Mesothelial cell of epicardium (in vitro differentiated cells): ENCODE data around the gene C6orf62. TPM values are rescaled to one million over a fixed set of nuclear protein-coding genes. Genes with fewer than 3 reads are reported as not detected.
"Not testable (repeated sequence)": the region's sequence is repeated elsewhere in the genome, so short reads cannot be mapped to it uniquely, and the experiment has no call there.

Experiments used
- DNase-seq, 2 experiments: peaks; one replicate each; pipeline ENCODE4 v3.0.0; 2021; ENCODE audit warnings: low spot score in 2 of 2; ENCODE audit not compliant: unreplicated experiment in 2 of 2
- H3K27ac Mint-ChIP-seq: 2 replicates; pipeline ENCODE4 v1.8.0; 2021; ENCODE audit warnings: mixed read lengths
- H3K27me3 Mint-ChIP-seq: 2 replicates; pipeline ENCODE4 v1.8.0; 2021; ENCODE audit warnings: low read depth, mixed read lengths
- H3K36me3 Mint-ChIP-seq: 2 replicates; pipeline ENCODE4 v1.8.0; 2021; ENCODE audit warnings: mixed read lengths
- H3K4me1 Mint-ChIP-seq: 2 replicates; pipeline ENCODE4 v1.8.0; 2021; ENCODE audit warnings: mixed read lengths
- H3K4me3 Mint-ChIP-seq: 2 replicates; pipeline ENCODE4 v1.8.0; 2021; ENCODE audit warnings: mild to moderate bottlenecking, moderate library complexity, mixed read lengths
- H3K9me3 Mint-ChIP-seq: 2 replicates; pipeline ENCODE4 v1.8.0; 2021; ENCODE audit warnings: mixed read lengths
- total RNA-seq: library from RNA; stranded (reverse); gene quantifications from 3 replicates; pipeline ENCODE4 v1.2.1, GENCODE V29; 2021
- TF ChIP-seq, protein P1 (sequence below): fragments of 200-600 bp; sonication (generic); IDR thresholded peaks from one replicate; pipeline ENCODE4 v1.5.0; 2021; ENCODE audit warnings: antibody characterized with exemption; ENCODE audit not compliant: unreplicated experiment

Gene C6orf62
- total RNA-seq, 1 donor from 2014 or later: 61.9 TPM

GRCh38 chr6:24753545-24753944, 34.6 kb upstream of the C6orf62 start:
- no peaks in the 10 kb centered on the region for H3K36me3 Mint-ChIP-seq
- no peak for DNase-seq
- no peaks in the 10 kb centered on the region for H3K4me1 Mint-ChIP-seq
- H3K9me3 Mint-ChIP-seq: peaks cover 12% of the 10 kb centered on the region
- TF ChIP-seq, protein P1, sequence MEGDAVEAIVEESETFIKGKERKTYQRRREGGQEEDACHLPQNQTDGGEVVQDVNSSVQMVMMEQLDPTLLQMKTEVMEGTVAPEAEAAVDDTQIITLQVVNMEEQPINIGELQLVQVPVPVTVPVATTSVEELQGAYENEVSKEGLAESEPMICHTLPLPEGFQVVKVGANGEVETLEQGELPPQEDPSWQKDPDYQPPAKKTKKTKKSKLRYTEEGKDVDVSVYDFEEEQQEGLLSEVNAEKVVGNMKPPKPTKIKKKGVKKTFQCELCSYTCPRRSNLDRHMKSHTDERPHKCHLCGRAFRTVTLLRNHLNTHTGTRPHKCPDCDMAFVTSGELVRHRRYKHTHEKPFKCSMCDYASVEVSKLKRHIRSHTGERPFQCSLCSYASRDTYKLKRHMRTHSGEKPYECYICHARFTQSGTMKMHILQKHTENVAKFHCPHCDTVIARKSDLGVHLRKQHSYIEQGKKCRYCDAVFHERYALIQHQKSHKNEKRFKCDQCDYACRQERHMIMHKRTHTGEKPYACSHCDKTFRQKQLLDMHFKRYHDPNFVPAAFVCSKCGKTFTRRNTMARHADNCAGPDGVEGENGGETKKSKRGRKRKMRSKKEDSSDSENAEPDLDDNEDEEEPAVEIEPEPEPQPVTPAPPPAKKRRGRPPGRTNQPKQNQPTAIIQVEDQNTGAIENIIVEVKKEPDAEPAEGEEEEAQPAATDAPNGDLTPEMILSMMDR: no peak
- H3K27ac Mint-ChIP-seq: no peak overlapping the region
- H3K27me3 Mint-ChIP-seq: no peaks in the 10 kb centered on the region
- H3K4me3 Mint-ChIP-seq: no peak overlapping the region

DNA sequence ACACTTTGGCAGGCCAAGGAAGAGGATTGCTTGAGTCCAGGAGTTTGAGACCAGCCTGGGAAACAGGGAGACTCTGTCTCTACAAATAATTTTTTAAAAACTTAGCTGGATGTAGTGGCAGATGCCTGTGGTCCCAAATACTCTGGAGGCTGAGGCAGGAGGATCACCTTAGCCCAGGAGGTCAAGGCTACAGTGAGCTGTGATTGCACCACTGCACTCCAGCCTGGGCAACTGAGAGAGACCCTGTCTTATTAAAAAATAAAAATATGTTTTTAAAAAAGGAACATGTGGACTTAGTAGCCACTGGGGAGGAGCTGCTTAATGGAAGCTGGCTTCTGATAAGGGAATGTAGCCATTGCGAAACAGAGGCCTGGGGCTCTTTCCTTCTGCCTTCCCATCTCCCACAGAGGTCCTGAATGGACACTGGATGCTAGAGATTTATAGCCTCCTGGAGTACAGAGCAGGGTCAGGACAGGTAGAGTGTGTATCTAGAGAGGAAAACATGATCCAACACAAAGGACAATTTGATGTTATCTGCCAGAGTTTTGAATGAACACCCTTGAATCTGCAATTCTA, 34.1 kb upstream of the C6orf62 start:
- Mint-ChIP-seq H3K9me3 (peaks cover 12% of the 10 kb centered on the region), H3K4me1 (no peaks in the 10 kb centered on the region), H3K27ac (no peak overlapping the region), H3K36me3 (no peaks in the 10 kb centered on the region), H3K27me3 (no peaks in the 10 kb centered on the region), H3K4me3 (no peak overlapping the region)
- DNase-seq: no peak
- TF ChIP-seq, protein P1: no peak

GRCh38 chr6:24752503-24752902, 33.5 kb upstream of the C6orf62 start:
- TF ChIP-seq, protein P1: no peak
- H3K27me3 Mint-ChIP-seq: no peaks in the 10 kb centered on the region
- H3K9me3 Mint-ChIP-seq: peaks cover 12% of the 10 kb centered on the region
- H3K36me3 Mint-ChIP-seq: no peaks in the 10 kb centered on the region
- no peak overlapping the region for H3K4me3 Mint-ChIP-seq
- no peak for DNase-seq
- H3K27ac Mint-ChIP-seq: no peak overlapping the region
- H3K4me1 Mint-ChIP-seq: no peaks in the 10 kb centered on the region

GRCh38 chr6:24750878-24751277, 31.9 kb upstream of the C6orf62 start:
- H3K27ac Mint-ChIP-seq: not testable (repeated sequence)

DNA sequence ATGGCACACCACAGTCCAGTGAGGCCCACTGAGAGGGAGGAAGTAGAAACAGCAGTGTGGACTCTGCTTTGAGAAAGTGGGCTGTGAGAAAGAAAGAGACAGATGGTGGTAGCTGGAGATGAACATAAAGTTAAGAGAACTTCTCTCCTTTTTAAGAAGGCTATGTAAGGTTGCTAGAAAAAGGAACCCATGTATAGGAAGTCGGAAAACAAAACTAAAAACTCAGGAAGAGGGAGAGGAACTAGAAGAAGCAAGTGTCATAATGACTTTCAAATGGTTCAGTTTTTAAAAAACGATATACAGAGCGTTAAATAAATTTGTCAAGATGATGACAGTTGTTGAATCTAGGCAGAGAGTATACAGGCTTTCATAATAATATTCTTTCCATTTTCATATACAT, 30.3 kb upstream of the C6orf62 start:
- DNase-seq: no peak
- H3K27me3 Mint-ChIP-seq: no peaks in the 10 kb centered on the region
- H3K4me3 Mint-ChIP-seq: no peak overlapping the region
- H3K27ac Mint-ChIP-seq: no peak overlapping the region
- H3K36me3 Mint-ChIP-seq: no peaks in the 10 kb centered on the region
- H3K4me1 Mint-ChIP-seq: no peaks in the 10 kb centered on the region
- H3K9me3 Mint-ChIP-seq: peaks cover 10% of the 10 kb centered on the region
- TF ChIP-seq, protein P1: no peak

More at GRCh38 chr6:24750878-24751277, 31.9 kb upstream of the C6orf62 start:
- not testable (repeated sequence) for H3K4me3 Mint-ChIP-seq, H3K4me1 Mint-ChIP-seq, H3K27me3 Mint-ChIP-seq, DNase-seq, H3K36me3 Mint-ChIP-seq
- H3K9me3 Mint-ChIP-seq: peaks cover 12% of the 10 kb centered on the region

- no peak overlapping the region for H3K4me3 Mint-ChIP-seq
- no peak overlapping the region for H3K27ac Mint-ChIP-seq
- H3K9me3 Mint-ChIP-seq: no peaks in the 10 kb centered on the region
- H3K27me3 Mint-ChIP-seq: no peaks in the 10 kb centered on the region
- TF ChIP-seq, protein P1: no peak
- DNase-seq: no peak
- H3K4me1 Mint-ChIP-seq: no peaks in the 10 kb centered on the region
- H3K36me3 Mint-ChIP-seq: no peaks in the 10 kb centered on the region
These were observed 26.0 kb upstream of the C6orf62 start for GRCh38 chr6:24744911-24745310.
